GM18511 (cell line): ENCODE measurements around the gene SNU13.
"Not testable (repeated sequence)": the region's sequence is repeated elsewhere in the genome, so short reads cannot be mapped to it uniquely, and the experiment has no call there.

ENCODE experiments used
- ATAC-seq: cut with Tn5 transposase; IDR thresholded peaks from one replicate; pipeline ENCODE4 v1.9.1; 2021; ENCODE audit warnings: mild to moderate bottlenecking, moderate library complexity; ENCODE audit not compliant: unreplicated experiment

SNU13 gene

DNA sequence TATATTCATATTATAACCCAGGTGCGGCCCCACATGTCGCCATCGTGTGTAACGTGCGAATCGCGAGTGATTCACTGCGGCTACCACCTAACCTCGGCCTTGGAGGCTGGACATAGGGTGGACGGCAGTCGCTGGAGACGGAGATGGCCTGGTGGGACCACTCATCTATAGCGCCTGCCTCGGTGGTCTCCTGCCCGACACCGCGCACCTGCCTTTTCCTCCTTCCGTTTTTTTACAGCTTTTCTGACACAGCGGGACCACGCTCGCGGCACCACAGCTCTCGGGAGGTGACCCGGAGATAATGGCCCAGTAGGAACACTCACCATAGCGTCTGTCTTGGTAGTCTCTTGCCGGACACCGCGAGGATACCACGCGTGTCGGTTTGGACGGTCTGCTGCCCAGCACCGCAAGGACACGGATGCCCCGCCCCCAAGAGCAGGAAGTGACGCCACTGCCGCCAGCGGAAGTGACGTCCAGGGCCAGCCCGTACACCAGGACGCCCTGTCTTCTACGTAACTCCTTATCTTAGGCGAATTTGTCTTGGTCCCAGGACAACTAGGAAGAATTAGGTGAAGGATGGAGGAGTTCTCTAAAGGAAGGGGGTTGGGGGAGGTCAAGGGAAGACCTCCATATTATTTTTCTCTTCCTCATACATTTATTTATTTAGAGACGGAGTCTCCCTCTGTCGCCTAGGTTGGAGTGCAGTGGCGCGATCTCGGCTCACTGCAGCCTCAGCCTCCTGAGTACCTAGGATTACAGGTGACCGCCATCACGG is 6.4 kb downstream of the SNU13 start:
- peak; percentile 60 for ATAC-seq

DNA sequence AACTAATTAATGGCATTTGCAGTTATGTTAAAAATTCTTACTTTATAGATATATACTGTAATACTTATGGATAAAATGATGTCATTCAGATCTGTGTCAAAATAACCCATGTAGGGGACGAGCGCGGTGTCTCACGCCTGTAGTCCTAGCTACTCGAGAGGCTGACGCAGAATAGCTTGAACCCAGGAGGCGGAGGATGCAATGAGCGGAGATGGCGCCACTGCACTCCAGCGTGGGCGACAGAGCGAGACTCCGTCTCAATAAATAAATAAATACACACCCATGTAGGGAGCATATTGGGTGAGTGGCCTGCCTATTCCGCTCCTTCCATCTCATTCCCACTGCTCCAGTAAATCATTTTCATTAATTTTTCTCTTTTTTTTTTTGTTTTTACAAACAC is 7.1 kb downstream of the SNU13 start:
- no peak for ATAC-seq

GRCh38 chr22:41676134-41676533 is 12.5 kb downstream of the SNU13 start:
- no peak for ATAC-seq

- no peak for ATAC-seq
These were observed 13.8 kb downstream of the SNU13 start for GRCh38 chr22:41674846-41675340.

DNA sequence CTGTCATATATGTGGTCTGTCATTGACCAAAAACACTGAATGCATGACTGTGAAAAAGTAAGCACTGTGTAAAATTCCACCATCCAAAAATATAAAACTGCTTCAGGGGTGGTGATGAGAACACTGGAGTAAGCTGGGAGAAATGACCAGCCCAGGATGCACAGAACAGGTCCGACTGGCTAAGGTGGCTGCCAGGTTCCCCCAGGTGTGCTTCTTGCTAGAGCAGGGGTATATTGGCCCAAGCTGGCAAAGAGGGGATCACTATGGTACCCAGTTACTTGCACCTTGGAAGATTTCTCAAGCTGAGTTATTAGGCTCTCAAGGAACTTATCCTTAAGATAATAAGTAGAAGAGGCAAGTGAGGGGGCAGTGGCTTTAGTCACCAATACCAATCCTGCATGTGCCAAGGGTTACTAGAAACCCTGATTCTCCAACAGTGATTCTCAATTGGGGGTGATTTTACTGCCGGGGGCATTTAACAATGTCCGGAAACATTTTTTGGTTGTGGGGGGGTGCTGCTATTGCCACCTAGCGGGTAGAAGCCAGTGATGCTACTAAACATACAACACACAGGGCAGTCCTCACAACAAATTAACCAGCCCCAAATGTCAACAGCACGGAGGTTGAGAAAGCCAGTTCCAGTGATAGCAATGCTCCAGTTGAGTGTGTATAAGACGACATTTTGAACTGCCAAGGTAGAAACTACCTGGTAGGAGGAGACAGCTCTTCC is 15.7 kb downstream of the SNU13 start:
- ATAC-seq = no peak

- ATAC-seq = not testable (repeated sequence)
These were observed 16.6 kb downstream of the SNU13 start for GRCh38 chr22:41672096-41672495.

GRCh38 chr22:41668971-41669911 is 19.4 kb downstream of the SNU13 start:
- ATAC-seq = no peak

DNA sequence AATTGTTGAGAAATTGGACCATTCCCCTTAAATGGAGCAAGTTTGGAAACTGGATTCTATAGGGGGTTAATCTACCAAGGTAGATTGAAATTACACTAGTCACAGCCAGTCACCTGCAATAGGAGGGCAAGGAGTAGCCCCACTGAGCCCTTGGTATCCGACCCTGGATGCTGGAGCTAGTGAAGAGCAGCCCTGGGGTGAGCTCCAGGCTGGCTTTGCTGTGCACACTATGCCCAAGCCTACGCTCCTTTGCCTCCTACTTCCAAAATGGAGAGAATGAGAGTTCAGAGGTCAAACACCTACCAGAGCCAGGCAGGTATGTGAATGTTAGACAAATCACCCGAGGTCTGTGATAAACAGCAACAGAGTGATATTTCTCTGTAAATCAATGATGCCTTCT is 23.7 kb downstream of the SNU13 start:
- no peak for ATAC-seq

DNA sequence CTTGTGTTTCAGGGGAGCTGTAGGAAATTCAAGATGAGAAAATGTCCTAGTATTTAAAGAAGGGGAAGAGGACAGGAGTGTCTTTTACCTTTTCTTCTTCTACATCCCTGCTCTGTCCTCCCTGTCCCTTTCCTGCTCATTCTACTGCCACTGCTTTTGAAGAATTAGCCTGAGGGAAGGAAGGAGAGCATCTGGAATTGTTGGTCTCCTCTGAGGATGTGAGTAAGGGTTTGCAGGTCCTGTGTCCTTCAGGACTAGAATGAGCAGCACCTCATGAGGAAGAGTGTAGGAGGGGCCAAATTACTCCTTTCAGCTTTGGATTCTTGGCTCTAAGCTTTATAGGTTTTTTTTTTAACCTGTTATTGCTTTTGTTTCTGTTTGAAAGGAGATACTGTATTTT is 24.2 kb downstream of the SNU13 start:
- no peak for ATAC-seq

DNA sequence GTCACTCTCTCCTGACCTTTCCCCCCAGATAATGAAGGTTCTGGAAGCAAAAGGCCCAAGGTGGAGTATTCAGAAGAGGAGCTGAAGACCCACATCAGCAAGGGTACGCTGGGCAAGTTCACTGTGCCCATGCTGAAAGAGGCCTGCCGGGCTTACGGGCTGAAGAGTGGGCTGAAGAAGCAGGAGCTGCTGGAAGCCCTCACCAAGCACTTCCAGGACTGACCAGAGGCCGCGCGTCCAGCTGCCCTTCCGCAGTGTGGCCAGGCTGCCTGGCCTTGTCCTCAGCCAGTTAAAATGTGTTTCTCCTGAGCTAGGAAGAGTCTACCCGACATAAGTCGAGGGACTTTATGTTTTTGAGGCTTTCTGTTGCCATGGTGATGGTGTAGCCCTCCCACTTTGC is 25.1 kb downstream of the SNU13 start:
- not testable (repeated sequence) for ATAC-seq

DNA sequence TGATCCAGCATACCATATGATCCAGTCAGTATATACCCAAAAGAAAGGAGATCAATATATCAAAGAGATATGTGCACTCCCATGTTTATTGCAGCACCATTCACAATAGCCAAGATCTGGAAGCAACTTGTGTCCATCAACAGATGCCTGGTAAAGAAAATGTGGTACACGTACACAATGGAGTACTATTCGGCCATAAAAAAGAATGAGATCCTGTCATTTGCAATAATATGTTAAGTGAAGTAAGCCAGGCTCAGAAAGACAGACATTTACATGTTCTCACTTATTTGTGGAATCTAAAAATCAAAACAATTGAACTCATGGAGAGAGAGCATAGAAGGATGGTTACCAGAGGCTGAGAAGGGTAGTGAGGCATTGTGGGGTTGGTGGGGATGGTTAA is 27.0 kb downstream of the SNU13 start:
- no peak for ATAC-seq

GRCh38 chr22:41661088-41661487 is 27.6 kb downstream of the SNU13 start:
- ATAC-seq = no peak

GRCh38 chr22:41660416-41660815 is 28.3 kb downstream of the SNU13 start:
- no peak for ATAC-seq

DNA sequence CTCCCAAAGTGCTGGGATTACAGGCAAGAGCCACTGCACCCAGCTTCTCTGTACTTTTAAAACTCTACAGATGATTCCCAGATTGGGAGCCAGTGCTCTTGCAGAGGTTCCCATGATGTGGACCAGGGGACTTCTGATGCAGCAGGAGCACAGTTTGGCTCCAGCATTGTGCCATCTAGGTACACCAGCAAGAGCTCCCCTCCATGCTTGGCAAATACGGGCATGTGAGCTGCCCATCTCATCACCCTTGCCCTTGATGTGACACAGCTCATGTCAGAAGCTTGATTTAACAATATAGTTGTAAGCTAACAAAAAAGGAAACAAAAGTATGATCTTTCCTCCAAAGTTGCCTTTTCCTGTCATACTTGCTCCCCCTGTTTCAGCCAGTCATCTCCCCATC is 28.7 kb downstream of the SNU13 start:
- no peak for ATAC-seq

GRCh38 chr22:41658869-41659268 is 29.8 kb downstream of the SNU13 start:
- no peak for ATAC-seq

DNA sequence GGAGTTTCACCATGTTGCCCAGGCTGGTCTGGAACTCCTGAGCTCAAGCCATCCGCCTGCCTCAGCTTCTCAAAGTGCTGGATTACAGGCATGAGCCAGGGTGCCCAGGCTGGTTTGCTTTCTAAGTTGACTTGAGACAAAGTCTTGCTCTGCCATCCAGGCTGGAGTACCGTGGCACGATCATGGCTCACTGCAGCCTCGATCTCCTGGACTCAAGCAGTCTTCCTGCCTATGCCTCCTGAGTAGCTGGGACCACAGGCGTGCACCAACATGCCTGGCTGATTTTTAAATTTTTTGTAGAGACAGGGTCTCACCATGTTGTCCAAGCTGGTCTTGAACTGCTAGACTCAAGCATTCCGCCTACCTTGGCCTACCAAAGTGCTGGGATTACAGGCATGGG is 31.0 kb downstream of the SNU13 start:
- ATAC-seq = no peak

DNA sequence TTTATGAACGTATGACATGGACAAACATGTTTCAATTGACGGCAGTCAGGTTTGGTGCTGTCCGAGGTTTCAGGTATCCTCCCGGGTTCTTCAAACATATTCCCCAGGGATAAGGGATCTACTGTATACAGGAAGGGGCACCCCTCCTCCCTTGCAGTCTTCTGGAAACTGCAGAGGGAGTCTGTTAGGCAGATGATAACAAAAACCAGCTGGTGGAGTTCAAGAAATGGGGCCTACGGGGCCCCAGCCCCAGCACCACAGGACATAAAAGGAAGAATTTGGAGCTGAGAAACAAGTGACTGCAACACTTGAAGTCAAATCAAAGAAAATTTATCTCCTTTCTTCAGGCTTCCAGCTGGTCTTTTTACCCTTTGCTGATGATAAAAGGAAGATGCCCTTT is 32.1 kb downstream of the SNU13 start:
- no peak for ATAC-seq

- no peak for ATAC-seq
These were observed 34.3 kb downstream of the SNU13 start for GRCh38 chr22:41654322-41654721.

GRCh38 chr22:41650821-41651220 is 37.8 kb downstream of the SNU13 start:
- no peak for ATAC-seq

DNA sequence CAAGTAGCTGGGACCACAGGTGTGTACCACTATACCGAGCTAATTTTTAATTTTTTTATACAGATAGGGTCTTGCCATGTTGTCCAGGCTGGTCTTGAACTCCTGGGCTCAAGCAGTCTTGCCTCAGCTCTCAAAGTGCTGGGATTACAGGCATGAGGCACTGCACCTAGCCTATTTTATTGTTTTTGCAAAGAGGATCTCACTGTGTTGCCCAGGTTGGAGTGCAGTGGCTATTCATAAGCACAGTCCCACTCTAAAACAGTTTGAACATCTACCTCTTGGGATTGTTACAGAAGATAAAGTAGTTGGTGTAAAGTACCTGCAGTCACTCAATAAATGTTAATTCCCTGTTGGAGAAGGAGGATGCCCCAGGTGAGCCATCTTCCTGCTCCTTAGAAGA is 38.4 kb downstream of the SNU13 start:
- no peak for ATAC-seq

GRCh38 chr22:41648432-41648831 is 40.2 kb downstream of the SNU13 start:
- no peak for ATAC-seq
